Umbilical cord (tissue), 2 donors: ENCODE measurements around the gene MYO15A. TPM values are rescaled to one million over a fixed set of nuclear protein-coding genes. Genes with fewer than 3 reads are reported as not detected.

Experiments used
- DNase-seq: peaks from one replicate; pipeline ENCODE4 v3.0.0-alpha.2; 2015; ENCODE audit warnings: low spot score
- total RNA-seq: library from RNA; depleted of rRNA; stranded (reverse); fragments of >200 nt; gene quantifications from one replicate; pipeline ENCODE4 v1.2.3, GENCODE V29; 2014; ENCODE audit warnings: low replicate concordance; ENCODE audit not compliant: insufficient read depth

MYO15A gene
- total RNA-seq, 1 donor from 2014 or later: 4.3 TPM

GRCh38 chr17:18156976-18157280 is 48.4 kb downstream of the MYO15A start:
- no peak for DNase-seq

GRCh38 chr17:18157354-18157985 is 48.9 kb downstream of the MYO15A start:
- no peak for DNase-seq

GRCh38 chr17:18158022-18158600 is 49.6 kb downstream of the MYO15A start:
- DNase-seq: peak; percentile 88

- no peak for DNase-seq
These were observed 51.1 kb downstream of the MYO15A start for GRCh38 chr17:18159551-18160120.

GRCh38 chr17:18160128-18160856 is 51.7 kb downstream of the MYO15A start:
- no peak for DNase-seq

- no peak for DNase-seq
These were observed 52.9 kb downstream of the MYO15A start for GRCh38 chr17:18161207-18162145.

- no peak for DNase-seq
These were observed 55.0 kb downstream of the MYO15A start for GRCh38 chr17:18163547-18163946.

GRCh38 chr17:18166894-18167293 is 58.3 kb downstream of the MYO15A start:
- no peak for DNase-seq

GRCh38 chr17:18167421-18167820 is 58.9 kb downstream of the MYO15A start:
- DNase-seq: no peak

- no peak for DNase-seq
These were observed 64.1 kb downstream of the MYO15A start for GRCh38 chr17:18172531-18173278.

GRCh38 chr17:18173740-18174139 is 65.2 kb downstream of the MYO15A start:
- DNase-seq: no peak

- no peak for DNase-seq
These were observed 67.6 kb downstream of the MYO15A start for GRCh38 chr17:18176176-18176575.

GRCh38 chr17:18177133-18177532 is 68.6 kb downstream of the MYO15A start:
- no peak for DNase-seq

- DNase-seq: no peak
These were observed 69.2 kb downstream of the MYO15A start for GRCh38 chr17:18177722-18178121.

- no peak for DNase-seq
These were observed 70.6 kb downstream of the MYO15A start for GRCh38 chr17:18179196-18179595.

- DNase-seq: no peak
These were observed 71.2 kb downstream of the MYO15A start for GRCh38 chr17:18179804-18180203.

GRCh38 chr17:18181358-18181757 is 72.8 kb downstream of the MYO15A start:
- DNase-seq: peak; percentile 20

- peak; percentile 58 for DNase-seq
These were observed 73.8 kb downstream of the MYO15A start for GRCh38 chr17:18182110-18182977.

- DNase-seq: peak; percentile 93
These were observed 74.4 kb downstream of the MYO15A start for GRCh38 chr17:18182978-18183333.
